CD14-positive monocyte (primary cell): Measurements from ENCODE around the gene GABRQ. TPM values are rescaled to one million over a fixed set of nuclear protein-coding genes. Genes with fewer than 3 reads are reported as not detected.
"Not testable (repeated sequence)": the region's sequence is repeated elsewhere in the genome, so short reads cannot be mapped to it uniquely, and the experiment has no call there.

Experiments used
- DNase-seq, 3 donors: peaks; one replicate each; pipeline ENCODE4 v3.0.0-alpha.2; 2011 to 2022
- H2AFZ ChIP-seq: 2 replicates; pipeline ENCODE4 v1.6.0; 2012; ENCODE audit warnings: mild to moderate bottlenecking, low read depth, low read length, inconsistent platforms; ENCODE audit not compliant: insufficient read depth, poor library complexity, severe bottlenecking
- H3K27ac ChIP-seq, 2 donors: 1 replicate in 1 of 2; 2 replicates in 1 of 2; pipeline ENCODE4 v1.5.1; 2012 to 2013; ENCODE audit warnings: low read length in 2 of 2, control low read depth in 1 of 2, inconsistent platforms in 1 of 2, low read depth in 1 of 2, mild to moderate bottlenecking in 1 of 2
- H3K27me3 ChIP-seq, 2 donors: one replicate each; pipeline versions ENCODE4 v1.6.0 to v1.6.1; 2011 to 2013; ENCODE audit warnings: low read length in 2 of 2; ENCODE audit not compliant: control insufficient read depth in 2 of 2, insufficient read depth in 2 of 2
- H3K36me3 ChIP-seq, 2 donors: replicated peaks in 1 of 2; 1 replicate in 1 of 2; 2 replicates in 1 of 2; pipeline versions ENCODE4 v1.5.1 to v1.6.1; 2012 to 2013; ENCODE audit warnings: low read length in 2 of 2, control low read depth in 1 of 2, inconsistent platforms in 1 of 2, mild to moderate bottlenecking in 1 of 2; ENCODE audit not compliant: insufficient read depth in 2 of 2, control insufficient read depth in 1 of 2
- H3K4me1 ChIP-seq, 2 donors: 1 replicate in 1 of 2; 2 replicates in 1 of 2; pipeline versions ENCODE4 v1.5.1 to v1.6.1; 2012 to 2013; ENCODE audit warnings: low read length in 2 of 2, control low read depth in 1 of 2, inconsistent platforms in 1 of 2, mild to moderate bottlenecking in 1 of 2, moderate library complexity in 1 of 2; ENCODE audit not compliant: insufficient read depth in 2 of 2, control insufficient read depth in 1 of 2
- H3K4me2 ChIP-seq: replicated peaks from 2 replicates; pipeline ENCODE3; 2012; ENCODE audit warnings: low read length, moderate library complexity, mild to moderate bottlenecking; ENCODE audit not compliant: poor library complexity, severe bottlenecking; ENCODE audit errors: extremely low read depth
- H3K4me3 ChIP-seq, 3 experiments: fragments of 200-600 bp in 1 of 3; sonication (generic) in 1 of 3; replicated peaks in 1 of 3; 1 replicate in 2 of 3; 2 replicates in 1 of 3; pipeline ENCODE4 v1.5.1; 2011 to 2013; ENCODE audit warnings: low read length in 3 of 3, mild to moderate bottlenecking in 3 of 3, control low read depth in 2 of 3, low read depth in 2 of 3, inconsistent platforms in 1 of 3, moderate library complexity in 1 of 3
- H3K79me2 ChIP-seq: 2 replicates; pipeline ENCODE4 v1.6.0; 2012; ENCODE audit warnings: mild to moderate bottlenecking, control low read depth, inconsistent platforms, low read length, moderate library complexity; ENCODE audit not compliant: insufficient read depth
- H3K9ac ChIP-seq: 2 replicates; pipeline ENCODE4 v1.6.0; 2017; ENCODE audit warnings: low read length, mild to moderate bottlenecking; ENCODE audit not compliant: insufficient read depth, poor library complexity, severe bottlenecking
- H3K9me3 ChIP-seq, 2 donors: replicated peaks in 1 of 2; 1 replicate in 1 of 2; 2 replicates in 1 of 2; pipeline versions ENCODE4 v1.5.1 to v1.6.1; 2012 to 2013; ENCODE audit warnings: low read length in 2 of 2, control low read depth in 1 of 2; ENCODE audit not compliant: control insufficient read depth in 1 of 2, insufficient read depth in 1 of 2
- H4K20me1 ChIP-seq: 2 replicates; pipeline ENCODE4 v1.6.0; 2012; ENCODE audit warnings: mild to moderate bottlenecking, low read length, control low read depth, moderate library complexity; ENCODE audit not compliant: insufficient read depth
- H3K27ac Mint-ChIP-seq, 7 donors: one replicate each; pipeline ENCODE4 v1.8.0; 2020; ENCODE audit warnings: mild to moderate bottlenecking in 7 of 7, mixed read lengths in 7 of 7, moderate library complexity in 6 of 7, inconsistent platforms in 2 of 7
- H3K27me3 Mint-ChIP-seq, 3 donors: one replicate each; pipeline ENCODE4 v1.8.0; 2021 to 2022; ENCODE audit warnings: low read depth in 3 of 3, mild to moderate bottlenecking in 3 of 3, mixed read lengths in 3 of 3, moderate library complexity in 3 of 3, inconsistent platforms in 1 of 3
- H3K36me3 Mint-ChIP-seq, 2 donors: one replicate each; pipeline ENCODE4 v1.8.0; 2020; ENCODE audit warnings: mixed read lengths in 2 of 2, inconsistent platforms in 1 of 2, mild to moderate bottlenecking in 1 of 2
- H3K4me1 Mint-ChIP-seq: one replicate; pipeline ENCODE4 v1.8.0; 2020; ENCODE audit warnings: mild to moderate bottlenecking, mixed read lengths
- H3K4me3 Mint-ChIP-seq, 2 donors: one replicate each; pipeline ENCODE4 v1.8.0; 2020; ENCODE audit warnings: mild to moderate bottlenecking in 2 of 2, mixed read lengths in 2 of 2, moderate library complexity in 1 of 2
- H3K9me3 Mint-ChIP-seq, 7 donors: one replicate each; pipeline ENCODE4 v1.8.0; 2020 to 2022; ENCODE audit warnings: mixed read lengths in 7 of 7, mild to moderate bottlenecking in 6 of 7, moderate library complexity in 6 of 7, inconsistent platforms in 2 of 7
- WGBS: methylation state at CpG from one replicate; pipeline ENCODE4 v1.1.5; 2013; ENCODE audit warnings: missing lambda C conversion rate; ENCODE audit not compliant: insufficient coverage; 5-methylcytosine and 5-hydroxymethylcytosine counted together
- intact Hi-C, 2 donors: fragments of 100-400 bp; cut with micrococcal nuclease; formaldehyde crosslinking; loops; one replicate each; pipeline versions ENCODE4 v1.15.0 to v1.15.1; 2023
- polyA plus RNA-seq, 3 donors: library from polyadenylated mRNA; depleted of rRNA in 1 of 3; unstranded in 2 of 3; stranded (reverse) in 1 of 3; fragments of 300-500 nt in 2 of 3; fragments of >200 nt in 1 of 3; fragmentation: Illumina TruSeq in 2 of 3; gene quantifications; 1 replicate in 2 of 3; 2 replicates in 1 of 3; pipeline ENCODE4 v1.2.3, GENCODE V29; 2012 to 2021
- TF ChIP-seq, protein P1 (sequence below): fragments of 200-600 bp; IDR thresholded peaks from one replicate; pipeline ENCODE4 v1.8.0; 2022; ENCODE audit warnings: antibody characterized with exemption, mild to moderate bottlenecking

GABRQ gene
- polyA plus RNA-seq, 3 donors, result not detected

DNA sequence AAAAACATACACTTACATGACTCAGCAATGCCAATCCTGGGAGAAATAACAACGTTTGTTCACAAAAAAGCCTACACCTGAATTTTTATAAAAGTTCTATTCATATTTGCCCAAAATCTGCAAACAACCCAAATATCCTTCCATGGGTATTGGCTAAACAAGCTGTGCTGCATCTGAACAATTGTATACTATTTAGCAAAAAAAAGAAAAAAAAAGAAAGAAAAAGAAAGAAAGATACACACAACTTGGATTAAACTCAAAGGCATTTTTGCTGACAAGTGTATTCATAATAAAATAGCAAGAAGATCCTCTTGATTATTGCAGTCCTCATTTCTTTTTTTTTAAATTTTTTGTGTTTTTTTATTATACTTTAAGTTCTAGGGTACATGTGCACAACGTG is 36.4 kb downstream of the GABRQ start:
- Histone ChIP-seq H2AFZ (no peak overlapping the region), H3K4me1 (no peaks in the 10 kb centered on the region), H3K27me3 (no peaks in the 10 kb centered on the region), H3K9ac (no peak overlapping the region), H3K36me3 (no peaks in the 10 kb centered on the region), H3K79me2 (no peaks in the 10 kb centered on the region), H3K27ac (no peak overlapping the region), H3K4me2 (no peak overlapping the region), H3K9me3 (no peaks in the 10 kb centered on the region), H3K4me3 (no peak overlapping the region), H4K20me1 (no peaks in the 10 kb centered on the region)
- TF ChIP-seq, protein P1, sequence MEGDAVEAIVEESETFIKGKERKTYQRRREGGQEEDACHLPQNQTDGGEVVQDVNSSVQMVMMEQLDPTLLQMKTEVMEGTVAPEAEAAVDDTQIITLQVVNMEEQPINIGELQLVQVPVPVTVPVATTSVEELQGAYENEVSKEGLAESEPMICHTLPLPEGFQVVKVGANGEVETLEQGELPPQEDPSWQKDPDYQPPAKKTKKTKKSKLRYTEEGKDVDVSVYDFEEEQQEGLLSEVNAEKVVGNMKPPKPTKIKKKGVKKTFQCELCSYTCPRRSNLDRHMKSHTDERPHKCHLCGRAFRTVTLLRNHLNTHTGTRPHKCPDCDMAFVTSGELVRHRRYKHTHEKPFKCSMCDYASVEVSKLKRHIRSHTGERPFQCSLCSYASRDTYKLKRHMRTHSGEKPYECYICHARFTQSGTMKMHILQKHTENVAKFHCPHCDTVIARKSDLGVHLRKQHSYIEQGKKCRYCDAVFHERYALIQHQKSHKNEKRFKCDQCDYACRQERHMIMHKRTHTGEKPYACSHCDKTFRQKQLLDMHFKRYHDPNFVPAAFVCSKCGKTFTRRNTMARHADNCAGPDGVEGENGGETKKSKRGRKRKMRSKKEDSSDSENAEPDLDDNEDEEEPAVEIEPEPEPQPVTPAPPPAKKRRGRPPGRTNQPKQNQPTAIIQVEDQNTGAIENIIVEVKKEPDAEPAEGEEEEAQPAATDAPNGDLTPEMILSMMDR, result no peak
- DNase-seq, result no peak
- H3K27ac Mint-ChIP-seq, result no peak overlapping the region
- no peaks in the 10 kb centered on the region for H3K4me1 Mint-ChIP-seq
- no peaks in the 10 kb centered on the region for H3K36me3 Mint-ChIP-seq
- intact Hi-C loops, result no loop called here
- peaks cover 0 to 5% (median 0%) of the 10 kb centered on the region in 7 donors for H3K9me3 Mint-ChIP-seq
- no CpG with 5 or more reads among the region's 2 CpGs for WGBS
- H3K27me3 Mint-ChIP-seq, result peaks cover 2 to 4% (median 2%) of the 10 kb centered on the region in 3 donors
- no peak overlapping the region for H3K4me3 Mint-ChIP-seq

- H3K36me3 ChIP-seq, H3K4me3 ChIP-seq, DNase-seq, H3K9me3 Mint-ChIP-seq, H3K4me3 Mint-ChIP-seq, H3K79me2 ChIP-seq, H2AFZ ChIP-seq, H4K20me1 ChIP-seq, H3K27me3 Mint-ChIP-seq, intact Hi-C loops, H3K27me3 ChIP-seq, H3K4me2 ChIP-seq, H3K4me1 Mint-ChIP-seq, H3K27ac ChIP-seq, H3K9me3 ChIP-seq, H3K27ac Mint-ChIP-seq, H3K4me1 ChIP-seq, H3K9ac ChIP-seq, H3K36me3 Mint-ChIP-seq: not testable (repeated sequence)
- no CpG with 5 or more reads among the region's 3 CpGs for WGBS
Observed at GRCh38 chrX:152674652-152675051, 37.0 kb downstream of the GABRQ start.

GRCh38 chrX:152681012-152681411 is 43.3 kb downstream of the GABRQ start:
- not testable (repeated sequence) for H3K36me3 Mint-ChIP-seq, H3K27me3 Mint-ChIP-seq, H3K4me1 Mint-ChIP-seq

DNA sequence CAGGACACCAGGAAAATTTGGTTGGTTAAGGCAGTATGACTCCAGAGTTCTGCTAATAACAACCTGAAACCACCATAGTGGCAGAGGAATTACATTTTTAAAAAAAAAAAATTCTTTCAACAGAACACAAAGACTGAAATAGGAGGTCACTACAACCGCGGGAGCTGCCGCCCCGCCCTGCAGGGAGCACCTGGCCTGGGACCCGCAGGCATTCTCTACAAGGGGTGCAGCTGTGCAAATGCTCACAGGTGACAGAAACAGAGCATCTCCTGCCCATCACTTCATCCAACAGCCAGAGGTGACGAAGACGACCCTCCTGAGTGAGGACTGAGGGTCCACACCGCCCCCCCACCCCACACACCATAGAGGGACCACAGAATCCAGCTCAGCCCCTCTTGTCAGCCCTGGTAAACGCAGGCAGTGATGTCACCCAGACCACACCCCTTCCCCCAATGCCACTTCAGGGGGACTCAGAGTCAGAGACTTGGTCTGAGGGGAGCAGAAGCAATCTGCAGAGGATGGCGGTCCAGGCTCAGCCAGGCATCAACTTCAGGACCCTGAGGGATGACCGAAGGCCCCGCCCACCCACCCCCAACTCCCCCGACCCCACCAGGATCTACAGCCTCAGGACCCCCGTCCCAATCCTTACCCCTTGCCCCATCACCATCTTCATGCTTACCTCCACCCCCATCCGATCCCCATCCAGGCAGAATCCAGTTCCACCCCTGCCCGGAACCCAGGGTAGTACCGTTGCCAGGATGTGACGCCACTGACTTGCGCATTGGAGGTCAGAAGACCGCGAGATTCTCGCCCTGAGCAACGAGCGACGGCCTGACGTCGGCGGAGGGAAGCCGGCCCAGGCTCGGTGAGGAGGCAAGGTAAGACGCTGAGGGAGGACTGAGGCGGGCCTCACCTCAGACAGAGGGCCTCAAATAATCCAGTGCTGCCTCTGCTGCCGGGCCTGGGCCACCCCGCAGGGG is 60.5 kb downstream of the GABRQ start, which contains the start of gene MAGEA3:
Gene MAGEA3, plus strand, starts transcription at position 843 of the 980 bp plus-strand sequence. CDS start 2,039 bp downstream, outside the sequence.
- H2AFZ ChIP-seq, H3K79me2 ChIP-seq, H4K20me1 ChIP-seq, H3K9me3 ChIP-seq, H3K36me3 Mint-ChIP-seq, H3K27me3 Mint-ChIP-seq, DNase-seq, H3K4me3 ChIP-seq, H3K9me3 Mint-ChIP-seq, H3K4me3 Mint-ChIP-seq, H3K4me2 ChIP-seq, H3K27ac Mint-ChIP-seq, H3K4me1 ChIP-seq, H3K27me3 ChIP-seq, H3K4me1 Mint-ChIP-seq, H3K36me3 ChIP-seq, H3K27ac ChIP-seq, intact Hi-C loops, H3K9ac ChIP-seq: not testable (repeated sequence)
- whole genome bisulfite sequencing, result no CpG with 5 or more reads among the region's 34 CpGs

More at GRCh38 chrX:152681012-152681411, 43.3 kb downstream of the GABRQ start:
- H3K4me1 ChIP-seq, H3K9me3 Mint-ChIP-seq, H3K27me3 ChIP-seq, H3K9ac ChIP-seq, H3K4me2 ChIP-seq, H3K36me3 ChIP-seq, DNase-seq, intact Hi-C loops, H3K27ac ChIP-seq, H3K4me3 ChIP-seq, H3K9me3 ChIP-seq, H3K4me3 Mint-ChIP-seq, H3K79me2 ChIP-seq, H2AFZ ChIP-seq, H4K20me1 ChIP-seq, H3K27ac Mint-ChIP-seq: not testable (repeated sequence)
- no CpG with 5 or more reads among the region's 3 CpGs for WGBS
